ENCODE results near the gene ATG7.

- TF ChIP-seq CREB5 (CRISPR knock-in tag; IDR thresholded peaks at IDR 0.05; ENCODE audit: low read depth) (no peak), TSHZ2 (CRISPR knock-in tag; IDR thresholded peaks at IDR 0.05) (no peak), ARNTL (CRISPR knock-in tag; IDR thresholded peaks at IDR 0.05; ENCODE audit: borderline replicate concordance, low read depth) (no peak), RARB (CRISPR knock-in tag; IDR thresholded peaks at IDR 0.05) (no peak), ZFP30 (CRISPR knock-in tag; IDR thresholded peaks at IDR 0.05) (no peak), TCF4 (CRISPR knock-in tag; IDR thresholded peaks at IDR 0.05; ENCODE audit: borderline replicate concordance) (no peak), OSR1 (CRISPR knock-in tag; IDR thresholded peaks at IDR 0.05) (no peak), ZNF565 (CRISPR knock-in tag; conservative IDR thresholded peaks at IDR 0.05; ENCODE audit: low read depth) (no peak)
- TF ChIP-seq, protein P1, sequence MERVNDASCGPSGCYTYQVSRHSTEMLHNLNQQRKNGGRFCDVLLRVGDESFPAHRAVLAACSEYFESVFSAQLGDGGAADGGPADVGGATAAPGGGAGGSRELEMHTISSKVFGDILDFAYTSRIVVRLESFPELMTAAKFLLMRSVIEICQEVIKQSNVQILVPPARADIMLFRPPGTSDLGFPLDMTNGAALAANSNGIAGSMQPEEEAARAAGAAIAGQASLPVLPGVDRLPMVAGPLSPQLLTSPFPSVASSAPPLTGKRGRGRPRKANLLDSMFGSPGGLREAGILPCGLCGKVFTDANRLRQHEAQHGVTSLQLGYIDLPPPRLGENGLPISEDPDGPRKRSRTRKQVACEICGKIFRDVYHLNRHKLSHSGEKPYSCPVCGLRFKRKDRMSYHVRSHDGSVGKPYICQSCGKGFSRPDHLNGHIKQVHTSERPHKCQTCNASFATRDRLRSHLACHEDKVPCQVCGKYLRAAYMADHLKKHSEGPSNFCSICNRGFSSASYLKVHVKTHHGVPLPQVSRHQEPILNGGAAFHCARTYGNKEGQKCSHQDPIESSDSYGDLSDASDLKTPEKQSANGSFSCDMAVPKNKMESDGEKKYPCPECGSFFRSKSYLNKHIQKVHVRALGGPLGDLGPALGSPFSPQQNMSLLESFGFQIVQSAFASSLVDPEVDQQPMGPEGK (CRISPR knock-in tag; IDR thresholded peaks at IDR 0.05; ENCODE audit: borderline replicate concordance): no peak
Observed at GRCh38 chr3:11575677-11576076, 303.5 kb downstream of the ATG7 start.
